Astrocyte of the spinal cord (primary cell): ENCODE data around the gene SPHK2.

Experiments
- DNase-seq: peaks from one replicate; pipeline ENCODE4 v3.0.0; 2011; ENCODE audit warnings: low read depth, low spot score
- H3K4me3 ChIP-seq: 2 replicates; pipeline ENCODE4 v1.5.1; 2011; ENCODE audit warnings: low read depth, mild to moderate bottlenecking, low read length, moderate library complexity
- CTCF ChIP-seq: IDR thresholded peaks from 2 replicates; pipeline ENCODE4 v1.5.1; 2012; ENCODE audit warnings: low read depth, mild to moderate bottlenecking, low read length, inconsistent platforms
- in situ Hi-C: cut with HindIII; loops from 2 replicates; pipeline ENCODE4 v1.10.0; 2017; ENCODE audit warnings: low sequenced_read_pairs

The SPHK2 gene

DNA sequence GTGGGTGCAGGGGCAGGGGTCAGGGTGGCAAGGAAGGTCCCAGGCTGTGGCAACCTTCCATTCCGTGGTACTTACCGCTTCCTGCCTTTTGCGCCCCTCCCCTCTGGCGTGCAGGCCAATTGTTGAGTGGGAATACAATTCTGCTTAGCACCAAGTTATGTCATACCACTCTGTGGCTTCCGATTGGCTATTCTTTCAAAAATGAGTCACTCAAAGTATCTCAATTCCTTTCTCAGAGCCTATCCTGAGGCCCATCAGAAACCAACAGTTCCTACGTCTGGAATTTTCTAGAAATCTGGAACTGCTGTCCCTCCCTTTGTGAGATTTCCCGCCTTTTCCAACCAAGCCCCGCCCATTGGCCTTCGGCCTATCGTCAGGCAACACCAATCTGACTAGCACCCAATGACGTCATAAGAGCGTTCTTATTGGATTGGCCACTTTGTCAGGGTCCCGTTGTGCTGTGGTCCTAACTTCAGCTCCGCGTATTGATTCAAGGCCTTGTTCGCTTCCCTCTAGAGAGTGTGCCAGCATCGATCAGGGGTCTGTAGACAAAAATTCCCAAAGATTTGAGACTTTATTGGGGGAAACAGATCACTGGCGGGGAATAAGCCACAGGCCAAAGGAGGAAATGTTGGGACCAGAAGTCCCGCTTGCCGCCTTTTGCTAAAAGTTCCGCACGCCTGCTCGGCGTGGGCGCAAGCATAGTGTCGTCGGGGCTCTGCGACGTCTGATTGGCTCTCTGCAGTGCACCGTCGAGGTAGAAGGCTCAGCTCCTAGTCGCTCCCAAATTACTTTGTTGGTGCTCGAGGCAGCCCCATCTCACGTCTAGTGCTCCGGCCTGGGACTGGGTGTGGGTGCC lies 41.8 kb downstream of the SPHK2 start:
- peak; percentile 88 for DNase-seq
- TF ChIP-seq CTCF: no peak
- in situ Hi-C loops: no loop called here
- no peak overlapping the region for H3K4me3 ChIP-seq

DNA sequence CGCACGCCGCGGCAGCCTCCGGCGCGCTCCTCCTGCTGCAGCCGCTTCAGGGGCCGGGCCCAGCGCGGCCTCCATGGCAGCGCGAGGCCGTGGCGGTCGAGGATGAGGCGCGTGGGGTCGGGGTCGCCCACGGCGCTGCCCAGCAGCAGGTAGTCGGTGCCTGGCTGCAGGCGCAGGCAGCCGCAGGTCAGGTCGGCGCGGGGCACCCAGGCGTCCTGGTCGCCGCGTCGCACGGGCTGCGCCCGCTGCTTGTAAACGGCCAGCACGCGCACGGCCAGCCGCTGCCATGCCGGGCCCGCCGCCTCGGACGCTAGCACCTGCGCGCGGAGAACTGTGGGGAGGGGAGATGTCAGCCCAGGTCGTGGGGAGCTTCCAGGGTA lies 42.4 kb downstream of the SPHK2 start:
- H3K4me3 ChIP-seq: no peak overlapping the region
- no peak for TF ChIP-seq CTCF
- DNase-seq: no peak
- in situ Hi-C loops: no loop called here

DNA sequence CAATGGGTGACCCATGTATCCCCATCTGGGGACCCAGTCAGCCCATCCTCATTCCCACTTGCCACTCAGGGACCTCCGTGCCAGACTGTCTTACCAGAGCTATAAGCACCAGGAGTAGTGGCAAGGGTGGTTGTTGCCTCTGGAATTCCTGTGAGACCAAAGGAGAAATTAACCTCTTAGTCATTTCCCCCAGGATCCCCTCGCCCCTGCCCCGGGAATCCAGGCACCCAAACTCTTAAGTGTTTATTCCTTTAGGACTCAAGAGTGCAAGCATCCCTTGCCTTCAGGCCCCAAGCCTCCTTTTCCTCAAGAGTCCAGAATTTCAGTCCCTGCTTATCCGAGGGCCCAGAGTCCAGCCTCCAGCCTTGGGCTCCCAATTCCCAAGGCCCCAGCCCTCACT lies 44.4 kb downstream of the SPHK2 start:
- in situ Hi-C loops: no loop called here
- TF ChIP-seq CTCF: no peak
- no peak for DNase-seq
- no peak overlapping the region for H3K4me3 ChIP-seq

DNA sequence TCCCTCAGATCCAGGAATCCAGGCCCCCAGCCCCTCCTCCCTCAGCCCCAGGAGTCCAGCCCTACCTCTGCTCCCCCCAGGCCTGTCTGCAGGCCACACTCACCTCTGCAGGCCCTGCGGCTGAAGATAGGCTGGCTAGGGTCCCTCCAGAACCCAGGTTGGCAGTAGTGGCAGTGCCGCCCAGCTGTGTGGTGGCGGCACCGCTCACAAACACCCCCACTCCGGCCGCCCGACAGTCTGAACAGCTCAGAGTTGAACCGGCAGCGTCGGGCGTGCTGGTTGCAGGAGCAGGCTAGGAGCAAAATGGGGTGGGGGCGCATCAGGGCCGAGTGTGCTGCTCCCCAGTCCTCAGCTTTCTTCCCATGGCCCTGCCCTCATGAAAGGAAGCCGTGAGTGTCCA lies 45.2 kb downstream of the SPHK2 start:
- in situ Hi-C loops: no loop called here

GRCh38 chr19:48665786-48666185 lies 46.5 kb downstream of the SPHK2 start:
- no peak for TF ChIP-seq CTCF
- no peak overlapping the region for H3K4me3 ChIP-seq
- no peak for DNase-seq
- in situ Hi-C loops: no loop called here

More for the DNA sequence above, 45.2 kb downstream of the SPHK2 start:
- TF ChIP-seq CTCF: no peak
- H3K4me3 ChIP-seq: no peak overlapping the region
- no peak for DNase-seq

- H3K4me3 ChIP-seq: no peak overlapping the region
- in situ Hi-C loops: no loop called here
- no peak for TF ChIP-seq CTCF
- DNase-seq: no peak
These were observed 49.0 kb downstream of the SPHK2 start for GRCh38 chr19:48668332-48668731.
